Neural cell (in vitro differentiated cells): ENCODE measurements around the gene SHISAL1. TPM values are rescaled to one million over a fixed set of nuclear protein-coding genes. Genes with fewer than 3 reads are reported as not detected.

ENCODE experiments used
- H2AFZ ChIP-seq: fragments of 200-600, 300-800 bp; sonication (generic), shearing (Covaris generic); 2 replicates; pipeline ENCODE4 v1.6.0; 2014; ENCODE audit warnings: low read depth, mild to moderate bottlenecking, antibody characterized with exemption, low read length, moderate library complexity
- H3F3A ChIP-seq: fragments of 200-600 bp; shearing (Covaris generic); 2 replicates; pipeline ENCODE4 v1.6.1; 2016; ENCODE audit warnings: mild to moderate bottlenecking, moderate library complexity, mixed read lengths, antibody characterized with exemption, low read length; ENCODE audit not compliant: insufficient read depth, poor library complexity, severe bottlenecking
- H3K27ac ChIP-seq: fragments of 200-600, 300-800 bp; sonication (generic), shearing (Covaris generic); 2 replicates; pipeline ENCODE4 v1.5.1; 2014; ENCODE audit warnings: mild to moderate bottlenecking, low read length, moderate library complexity
- H3K27me3 ChIP-seq: fragments of 300-800, 200-600 bp; sonication (generic), shearing (Covaris generic); 2 replicates; pipeline ENCODE4 v1.6.0; 2014; ENCODE audit warnings: mild to moderate bottlenecking, low read depth, low read length, moderate library complexity; ENCODE audit not compliant: insufficient read depth
- H3K36me3 ChIP-seq: fragments of 300-800, 200-600 bp; sonication (generic), shearing (Covaris generic); 2 replicates; pipeline ENCODE4 v1.5.1; 2014; ENCODE audit warnings: mild to moderate bottlenecking, antibody characterized with exemption, low read length, moderate library complexity; ENCODE audit not compliant: insufficient read depth
- H3K4me2 ChIP-seq: fragments of 300-800, 200-600 bp; sonication (generic), shearing (Covaris generic); 2 replicates; pipeline ENCODE4 v1.6.0; 2014; ENCODE audit warnings: mild to moderate bottlenecking, low read length
- H3K4me3 ChIP-seq: fragments of 300-800, 200-600 bp; sonication (generic), shearing (Covaris generic); 2 replicates; pipeline ENCODE4 v1.5.1; 2014; ENCODE audit warnings: mild to moderate bottlenecking, low read length, moderate library complexity
- H3K79me2 ChIP-seq: fragments of 200-600 bp; shearing (Covaris generic); replicated peaks from 2 replicates; pipeline ENCODE4 v1.6.0; 2014; ENCODE audit warnings: mild to moderate bottlenecking, low read length, moderate library complexity; ENCODE audit not compliant: insufficient read depth
- H3K9ac ChIP-seq: fragments of 300-800, 200-600 bp; sonication (generic), shearing (Covaris generic); 2 replicates; pipeline ENCODE4 v1.6.1; 2016; ENCODE audit warnings: mild to moderate bottlenecking, low read length, mixed read lengths
- H3K9me2 ChIP-seq: fragments of 200-600 bp; shearing (Covaris generic); 2 replicates; pipeline ENCODE4 v1.6.1; 2016; ENCODE audit warnings: mild to moderate bottlenecking, low read length, mixed read lengths; ENCODE audit not compliant: insufficient read depth
- H3K9me3 ChIP-seq: fragments of 200-600, 300-800 bp; sonication (generic), shearing (Covaris generic); 2 replicates; pipeline ENCODE4 v1.6.1; 2016; ENCODE audit warnings: mild to moderate bottlenecking, mixed run types, low read length, moderate library complexity, mixed read lengths
- H4K20me1 ChIP-seq: fragments of 200-600 bp; shearing (Covaris generic); 2 replicates; pipeline ENCODE4 v1.6.1; 2016; ENCODE audit warnings: mild to moderate bottlenecking, mixed run types; ENCODE audit not compliant: insufficient read depth
- CTCF ChIP-seq: fragments of 450-650 bp; IDR thresholded peaks from 2 replicates; pipeline ENCODE4 v1.5.1; 2014; ENCODE audit warnings: antibody characterized with exemption, mild to moderate bottlenecking, moderate library complexity; ENCODE audit not compliant: poor library complexity, severe bottlenecking
- EP300 ChIP-seq: fragments of 450-650 bp; conservative IDR thresholded peaks from 2 replicates; pipeline ENCODE4 v1.6.1; 2014; ENCODE audit warnings: antibody characterized with exemption, mild to moderate bottlenecking, moderate library complexity; ENCODE audit not compliant: poor library complexity, severe bottlenecking
- EZH2 ChIP-seq: fragments of 200-600, 300-800 bp; shearing (Covaris generic), sonication (generic); IDR thresholded peaks from 2 replicates; pipeline ENCODE4 v1.6.1; 2014; ENCODE audit warnings: antibody characterized with exemption, low read length, borderline replicate concordance, mild to moderate bottlenecking; ENCODE audit not compliant: insufficient read depth, poor library complexity, severe bottlenecking
- MXI1 ChIP-seq: fragments of 450-650 bp; conservative IDR thresholded peaks from 2 replicates; pipeline ENCODE4 v1.6.1; 2014; ENCODE audit warnings: antibody characterized with exemption, mild to moderate bottlenecking; ENCODE audit not compliant: poor library complexity, severe bottlenecking
- POLR2AphosphoS5 ChIP-seq: IDR thresholded peaks from 2 replicates; pipeline ENCODE4 v1.6.1; 2012
- RAD21 ChIP-seq: fragments of 450-650 bp; conservative IDR thresholded peaks from 2 replicates; pipeline ENCODE4 v1.6.1; 2014; ENCODE audit warnings: antibody characterized with exemption, mild to moderate bottlenecking, moderate library complexity
- REST ChIP-seq: IDR thresholded peaks from 2 replicates; pipeline ENCODE4 v1.6.1; 2012; ENCODE audit warnings: borderline replicate concordance
- SMC3 ChIP-seq: fragments of 450-650 bp; conservative IDR thresholded peaks from 2 replicates; pipeline ENCODE4 v1.6.1; 2014; ENCODE audit warnings: antibody characterized with exemption, mild to moderate bottlenecking, moderate library complexity; ENCODE audit not compliant: poor library complexity
- TAF1 ChIP-seq: IDR thresholded peaks from 2 replicates; pipeline ENCODE4 v1.6.1; 2012; ENCODE audit warnings: low read depth
- polyA plus RNA-seq: library from polyadenylated mRNA; depleted of rRNA; stranded (reverse); fragments of >200 nt; gene quantifications from 2 replicates; pipeline ENCODE4 v1.2.3, GENCODE V29; 2014

Gene SHISAL1
- polyA plus RNA-seq, 1 donor from 2014 or later, result 15.4 TPM

DNA sequence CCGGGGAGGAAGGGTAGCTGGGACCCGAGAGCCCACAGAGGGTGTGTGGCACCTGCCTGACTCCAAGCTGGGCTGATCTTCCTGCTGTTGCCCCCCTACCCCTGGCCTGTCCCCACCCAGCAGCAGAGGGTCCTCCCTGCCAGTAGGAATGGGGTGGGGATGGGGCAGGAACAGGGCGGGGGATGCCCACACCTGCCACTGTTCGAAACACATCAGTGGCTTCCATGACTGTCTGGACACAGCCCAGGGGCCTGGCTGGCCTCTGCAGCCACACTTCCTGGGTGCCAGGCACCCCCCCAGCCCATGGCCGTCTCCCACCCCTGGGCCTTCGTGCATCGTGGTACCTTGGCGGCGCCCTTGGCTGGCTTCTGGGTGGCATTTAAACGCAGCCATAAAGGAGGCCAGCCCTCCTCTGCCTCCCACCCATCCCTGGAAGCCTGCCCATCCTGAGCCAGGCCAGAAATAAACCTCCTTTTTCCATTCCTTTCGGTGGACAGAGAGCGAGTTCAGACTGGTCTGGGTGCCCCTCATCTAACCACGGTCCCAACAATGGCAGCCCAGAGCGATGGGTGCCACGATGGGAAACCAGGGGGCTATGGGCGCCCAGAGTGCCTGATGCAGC is 745 bp upstream of the SHISAL1 start:
- Histone ChIP-seq H3K9ac (no peak overlapping the region), H2AFZ (no peak overlapping the region), H4K20me1 (no peaks in the 10 kb centered on the region), H3K9me2 (no peaks in the 10 kb centered on the region), H3K9me3 (no peaks in the 10 kb centered on the region), H3K36me3 (no peaks in the 10 kb centered on the region), H3K4me3 (no peak overlapping the region), H3K27ac (no peak overlapping the region), H3F3A (no peaks in the 10 kb centered on the region), H3K79me2 (no peaks in the 10 kb centered on the region), H3K27me3 (no peaks in the 10 kb centered on the region), H3K4me2 (no peak overlapping the region)
- TF ChIP-seq RAD21 (no peak), EP300 (no peak), SMC3 (no peak), POLR2AphosphoS5 (no peak), REST (no peak), CTCF (no peak), MXI1 (no peak), TAF1 (no peak), EZH2 (no peak)

DNA sequence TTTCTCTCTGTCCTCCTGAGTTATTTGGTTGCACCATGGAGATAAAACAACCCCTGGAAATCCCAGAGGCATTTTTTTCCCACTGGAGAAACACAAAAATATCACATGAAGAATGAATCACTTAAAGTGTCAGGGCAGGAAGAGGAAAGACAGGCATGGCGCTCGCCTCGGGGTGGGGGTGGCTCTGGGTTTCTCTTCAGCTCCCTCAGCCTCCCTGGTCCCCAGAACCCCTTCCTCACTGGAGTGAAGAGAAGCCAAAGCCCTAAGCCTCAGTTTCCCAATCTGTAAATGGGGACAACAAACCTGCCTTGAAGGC is 938 bp downstream of the SHISAL1 start:
- Histone ChIP-seq H3K27ac (no peak overlapping the region), H3K27me3 (no peaks in the 10 kb centered on the region), H3K9me2 (no peaks in the 10 kb centered on the region), H3K4me3 (no peak overlapping the region), H3K9me3 (no peaks in the 10 kb centered on the region), H4K20me1 (no peaks in the 10 kb centered on the region), H3K9ac (no peak overlapping the region), H3K36me3 (no peaks in the 10 kb centered on the region), H2AFZ (no peak overlapping the region), H3K79me2 (no peaks in the 10 kb centered on the region), H3K4me2 (no peak overlapping the region), H3F3A (no peaks in the 10 kb centered on the region)
- TF ChIP-seq POLR2AphosphoS5, result no peak
- no peak for TF ChIP-seq EZH2
- no peak for TF ChIP-seq EP300
- no peak for TF ChIP-seq TAF1
- no peak for TF ChIP-seq SMC3
- no peak for TF ChIP-seq MXI1
- TF ChIP-seq CTCF, result no peak
- TF ChIP-seq RAD21, result no peak
- no peak for TF ChIP-seq REST
